Peyer's patch (tissue), 4 donors: Measurements from ENCODE around the gene NLRP5.

Experiments
- POLR2A ChIP-seq, 2 donors: fragments of 450-650 bp; IDR thresholded peaks; one replicate each; pipeline ENCODE4 v1.5.1; 2017; ENCODE audit warnings: antibody characterized with exemption in 2 of 2, mild to moderate bottlenecking in 2 of 2, moderate library complexity in 2 of 2
- TF ChIP-seq, protein P1 (sequence below), 6 experiments: fragments of 450-650 bp in 4 of 6; fragments of 200-600 bp in 2 of 6; sonication (generic) in 1 of 6; IDR thresholded peaks; one replicate each; pipeline ENCODE4 v1.5.1; 2017 to 2019; ENCODE audit warnings: antibody characterized with exemption in 6 of 6, mild to moderate bottlenecking in 3 of 6, moderate library complexity in 1 of 6

GRCh38 chr19:56015756-56016155 lies 29.2 kb downstream of the NLRP5 start:
- no peak for TF ChIP-seq POLR2A (IDR thresholded peaks at IDR 0.05)
- TF ChIP-seq, protein P1, sequence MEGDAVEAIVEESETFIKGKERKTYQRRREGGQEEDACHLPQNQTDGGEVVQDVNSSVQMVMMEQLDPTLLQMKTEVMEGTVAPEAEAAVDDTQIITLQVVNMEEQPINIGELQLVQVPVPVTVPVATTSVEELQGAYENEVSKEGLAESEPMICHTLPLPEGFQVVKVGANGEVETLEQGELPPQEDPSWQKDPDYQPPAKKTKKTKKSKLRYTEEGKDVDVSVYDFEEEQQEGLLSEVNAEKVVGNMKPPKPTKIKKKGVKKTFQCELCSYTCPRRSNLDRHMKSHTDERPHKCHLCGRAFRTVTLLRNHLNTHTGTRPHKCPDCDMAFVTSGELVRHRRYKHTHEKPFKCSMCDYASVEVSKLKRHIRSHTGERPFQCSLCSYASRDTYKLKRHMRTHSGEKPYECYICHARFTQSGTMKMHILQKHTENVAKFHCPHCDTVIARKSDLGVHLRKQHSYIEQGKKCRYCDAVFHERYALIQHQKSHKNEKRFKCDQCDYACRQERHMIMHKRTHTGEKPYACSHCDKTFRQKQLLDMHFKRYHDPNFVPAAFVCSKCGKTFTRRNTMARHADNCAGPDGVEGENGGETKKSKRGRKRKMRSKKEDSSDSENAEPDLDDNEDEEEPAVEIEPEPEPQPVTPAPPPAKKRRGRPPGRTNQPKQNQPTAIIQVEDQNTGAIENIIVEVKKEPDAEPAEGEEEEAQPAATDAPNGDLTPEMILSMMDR (IDR thresholded peaks at IDR 0.05): no peak
